ENCODE measurements around the gene RABEP1. TPM values are rescaled to one million over a fixed set of nuclear protein-coding genes. Genes with fewer than 3 reads are reported as not detected.

RABEP1 gene
- total and polyA plus RNA-seq, 9 of the 15 experiments (the other 6 are each of a cell fraction or from before 2014, with no cell fraction given): 8.2 to 38.9 (median 30.3) TPM

DNA sequence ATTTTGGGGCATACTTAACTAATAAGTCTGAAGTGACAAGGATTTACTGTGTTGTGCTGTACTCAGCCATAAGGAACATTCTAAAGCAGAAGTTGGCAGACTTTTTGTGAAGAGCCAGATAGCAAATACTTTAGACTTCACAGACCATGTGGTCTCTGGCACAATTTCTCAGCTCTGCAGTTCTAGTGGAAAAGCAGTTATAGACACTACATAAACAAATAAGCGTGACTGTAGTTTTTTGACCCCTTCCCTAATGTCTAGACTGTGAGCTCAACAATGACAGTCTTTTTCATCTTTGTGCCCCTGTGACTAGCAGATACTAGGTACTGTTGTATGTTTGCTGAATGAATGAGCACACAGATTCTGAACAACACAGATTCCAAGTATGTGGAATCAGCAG lies 142.8 kb downstream of the RABEP1 start:
- in situ Hi-C loops (cut with MboI): no loop called here
- WGBS (ENCODE audit: insufficient coverage, low coverage, missing lambda C conversion rate): 100% methylated on average over 1 of the region's 1 CpG
- H3K27ac ChIP-seq (ENCODE audit: extremely low read depth, low read depth, low read length): no peak overlapping the region
- TF ChIP-seq PCBP2 (IDR thresholded peaks at IDR 0.05; ENCODE audit: low read depth, low read length, poor library complexity, severe bottlenecking): no peak
- TF ChIP-seq POLR2A (conservative IDR thresholded peaks at IDR 0.05): no peak
- DNase-seq (ENCODE audit: extremely low read depth in 1 of 4, low spot score in 3 of 4): no peak
- H3K79me2 ChIP-seq (ENCODE audit: control insufficient read depth, insufficient read depth, low read length): peaks cover 31% of the 10 kb centered on the region
- POLR2A ChIA-PET: interaction anchor here (2.1 kb wide), 1 partner anchor 17 kb away, joined by 5 read pairs; no protein-coding TSS in a partner anchor
- H3K4me1 ChIP-seq (replicated peaks in 1 of 2; ENCODE audit: control insufficient read depth in 2 of 2, insufficient read depth in 2 of 2, low read length in 2 of 2): peaks cover 3 to 4% of the 10 kb centered on the region in 2 experiments; a peak in 2 of 5 replicates
- CTCF ChIA-PET (ENCODE audit: low intra/inter-chr PET ratio): no interaction called here
- H3K9me1 ChIP-seq (ENCODE audit: control insufficient read depth, insufficient read depth, low read length): no peaks in the 10 kb centered on the region
- H4K20me1 ChIP-seq (replicated peaks; ENCODE audit: control insufficient read depth, insufficient read depth, low read length): no peaks in the 10 kb centered on the region
- intact Hi-C loops (cut with micrococcal nuclease): no loop called here
- no TSS peak for BruUV-seq (replicated peaks)
- FAIRE-seq: no peak
- no peaks in the 10 kb centered on the region for H3K9me3 ChIP-seq (replicated peaks; ENCODE audit: control insufficient read depth, insufficient read depth, low read depth, low read length)
- no peak overlapping the region for H3K4me2 ChIP-seq (ENCODE audit: insufficient read depth, low read length)
- H3K27me3 ChIP-seq (ENCODE audit: control insufficient read depth in 2 of 2, insufficient read depth in 2 of 2, low read length in 2 of 2): no peaks in the 10 kb centered on the region
- H3K36me3 ChIP-seq (ENCODE audit: control insufficient read depth, insufficient read depth, low read length): peaks cover 76% of the 10 kb centered on the region
- no peak overlapping the region for H3K9ac ChIP-seq (ENCODE audit: insufficient read depth in 1 of 2, low read depth in 2 of 2, low read length in 2 of 2)
- ATAC-seq: no peak
- no peak overlapping the region for H3K4me3 ChIP-seq
- no peak overlapping the region for H2AFZ ChIP-seq (ENCODE audit: low read depth, low read length)

DNA sequence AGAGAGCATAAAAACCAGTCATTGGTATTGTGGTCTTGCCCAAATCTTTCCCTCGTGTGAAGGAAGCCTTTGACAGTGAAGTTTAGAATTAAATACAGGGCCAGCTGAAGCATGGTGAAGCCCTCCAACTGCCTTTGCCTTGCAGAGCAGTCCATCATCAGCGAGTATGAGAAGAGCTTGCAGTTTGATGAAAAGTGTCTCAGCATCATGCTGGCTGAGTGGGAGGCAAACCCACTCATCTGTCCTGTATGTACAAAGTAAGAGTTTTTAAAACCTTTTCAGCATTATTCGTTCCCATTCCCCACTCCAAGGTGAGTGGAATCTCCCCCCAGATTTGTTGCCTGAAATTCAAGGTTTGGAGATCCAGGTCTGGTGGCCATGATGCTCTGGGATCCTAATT lies 143.7 kb downstream of the RABEP1 start:
- no peak for DNase-seq (ENCODE audit: extremely low read depth in 1 of 4, low spot score in 3 of 4)
- FAIRE-seq: no peak
- no peak overlapping the region for H3K9ac ChIP-seq (ENCODE audit: insufficient read depth in 1 of 2, low read depth in 2 of 2, low read length in 2 of 2)
- H3K4me3 ChIP-seq: no peak overlapping the region
- H3K9me3 ChIP-seq (replicated peaks; ENCODE audit: control insufficient read depth, insufficient read depth, low read depth, low read length): no peaks in the 10 kb centered on the region
- in situ Hi-C loops (cut with MboI) (no loop called here), intact Hi-C loops (cut with micrococcal nuclease) (no loop called here)
- no TSS peak for BruUV-seq (replicated peaks)
- H3K4me1 ChIP-seq (replicated peaks in 1 of 2; ENCODE audit: control insufficient read depth in 2 of 2, insufficient read depth in 2 of 2, low read length in 2 of 2): peaks cover 3 to 4% of the 10 kb centered on the region in 2 experiments; a peak in 2 of 5 replicates
- H3K36me3 ChIP-seq (ENCODE audit: control insufficient read depth, insufficient read depth, low read length): peaks cover 79% of the 10 kb centered on the region
- no peak for ATAC-seq
- TF ChIP-seq, protein P1, sequence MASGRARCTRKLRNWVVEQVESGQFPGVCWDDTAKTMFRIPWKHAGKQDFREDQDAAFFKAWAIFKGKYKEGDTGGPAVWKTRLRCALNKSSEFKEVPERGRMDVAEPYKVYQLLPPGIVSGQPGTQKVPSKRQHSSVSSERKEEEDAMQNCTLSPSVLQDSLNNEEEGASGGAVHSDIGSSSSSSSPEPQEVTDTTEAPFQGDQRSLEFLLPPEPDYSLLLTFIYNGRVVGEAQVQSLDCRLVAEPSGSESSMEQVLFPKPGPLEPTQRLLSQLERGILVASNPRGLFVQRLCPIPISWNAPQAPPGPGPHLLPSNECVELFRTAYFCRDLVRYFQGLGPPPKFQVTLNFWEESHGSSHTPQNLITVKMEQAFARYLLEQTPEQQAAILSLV (tag; IDR thresholded peaks at IDR 0.05): no peak
- TF ChIP-seq KDM4B (IDR thresholded peaks at IDR 0.05; ENCODE audit: borderline replicate concordance in 2 of 2, low read depth in 1 of 2): no peak
- TF ChIP-seq SIN3B (IDR thresholded peaks at IDR 0.05; ENCODE audit: low read depth): no peak
- TF ChIP-seq HDAC3 (IDR thresholded peaks at IDR 0.05; ENCODE audit: borderline replicate concordance, partially characterized antibody): no peak
- TF ChIP-seq TAF9B (IDR thresholded peaks at IDR 0.05; ENCODE audit: partially characterized antibody): no peak
- TF ChIP-seq FIP1L1 (IDR thresholded peaks at IDR 0.05; ENCODE audit: low read depth, low read length, poor library complexity, severe bottlenecking): no peak
- no peak for TF ChIP-seq POLR3G (IDR thresholded peaks at IDR 0.05; ENCODE audit: extremely low read depth, insufficient read length, insufficient replicate concordance)
- TF ChIP-seq ZNF134 (CRISPR knock-in tag; conservative IDR thresholded peaks at IDR 0.05): no peak
- no peak for TF ChIP-seq SIRT6 (IDR thresholded peaks at IDR 0.05; ENCODE audit: low read depth, low read length)
- H3K79me2 ChIP-seq (ENCODE audit: control insufficient read depth, insufficient read depth, low read length): peaks cover 22% of the 10 kb centered on the region
- WGBS (ENCODE audit: insufficient coverage, low coverage, missing lambda C conversion rate): 87% methylated on average over 3 of the region's 3 CpGs
- H4K20me1 ChIP-seq (replicated peaks; ENCODE audit: control insufficient read depth, insufficient read depth, low read length): no peaks in the 10 kb centered on the region
- no peak overlapping the region for H3K27ac ChIP-seq (ENCODE audit: extremely low read depth, low read depth, low read length)
- no peaks in the 10 kb centered on the region for H3K27me3 ChIP-seq (ENCODE audit: control insufficient read depth in 2 of 2, insufficient read depth in 2 of 2, low read length in 2 of 2)
- ChIA-PET POLR2A (interaction anchor here (2.1 kb wide), 1 partner anchor 16 kb away, joined by 5 read pairs; no protein-coding TSS in a partner anchor), CTCF (ENCODE audit: low intra/inter-chr PET ratio) (no interaction called here)
- no peak overlapping the region for H2AFZ ChIP-seq (ENCODE audit: low read depth, low read length)
- no peaks in the 10 kb centered on the region for H3K9me1 ChIP-seq (ENCODE audit: control insufficient read depth, insufficient read depth, low read length)
- no peak overlapping the region for H3K4me2 ChIP-seq (ENCODE audit: insufficient read depth, low read length)

Measured in K562 (cell line).